ENCODE data around the gene MOCS3.

GRCh38 chr20:51010043-51010365, 51.4 kb downstream of the MOCS3 start:
- TF ChIP-seq EZH2 (IDR thresholded peaks at IDR 0.05; ENCODE audit: low read length, unreplicated experiment) (no peak), CTCF (conservative IDR thresholded peaks at IDR 0.05; ENCODE audit: low read depth, low read length) (no peak), EZH2phosphoT487 (IDR thresholded peaks at IDR 0.05; ENCODE audit: borderline replicate concordance, low read length) (no peak)
